ENCODE results near the gene FLT1. TPM values are rescaled to one million over a fixed set of nuclear protein-coding genes. Genes with fewer than 3 reads are reported as not detected.

The FLT1 gene
- polyA plus RNA-seq, 4 donors = 44.6 to 61.8 (median 53.6) TPM

DNA sequence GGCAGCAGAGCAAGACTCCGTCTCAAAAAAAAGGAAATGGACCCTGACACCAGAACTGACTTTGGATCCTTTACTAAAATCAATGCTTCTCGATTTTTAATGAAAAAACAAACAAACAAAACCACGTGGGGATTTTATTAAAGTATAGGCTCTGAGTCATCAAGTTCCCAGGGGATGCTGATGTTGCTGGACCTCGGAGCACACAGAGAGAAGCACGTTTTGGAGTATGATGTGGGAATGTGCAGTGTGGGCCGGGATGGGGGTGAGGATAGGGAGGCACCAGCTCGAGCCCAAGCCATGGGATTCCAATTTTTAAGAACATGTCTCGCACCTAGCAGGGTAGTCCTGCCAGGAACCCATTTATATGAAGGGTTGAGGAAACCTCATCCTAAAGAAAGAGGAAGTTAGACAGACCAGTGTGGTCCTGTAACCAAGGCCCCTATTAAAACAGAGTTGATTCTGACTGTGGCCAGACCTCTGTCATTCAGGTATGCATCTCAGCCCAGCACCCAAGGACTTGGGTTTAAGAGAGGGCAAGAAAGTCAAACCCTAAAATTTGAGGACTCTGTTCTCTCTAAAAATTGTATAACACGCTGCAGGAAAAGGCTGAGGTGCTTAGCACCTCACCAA, 6.4 kb downstream of the FLT1 start:
- no peak for DNase-seq (ENCODE audit: low read depth in 4 of 4, low spot score in 3 of 4)

DNA sequence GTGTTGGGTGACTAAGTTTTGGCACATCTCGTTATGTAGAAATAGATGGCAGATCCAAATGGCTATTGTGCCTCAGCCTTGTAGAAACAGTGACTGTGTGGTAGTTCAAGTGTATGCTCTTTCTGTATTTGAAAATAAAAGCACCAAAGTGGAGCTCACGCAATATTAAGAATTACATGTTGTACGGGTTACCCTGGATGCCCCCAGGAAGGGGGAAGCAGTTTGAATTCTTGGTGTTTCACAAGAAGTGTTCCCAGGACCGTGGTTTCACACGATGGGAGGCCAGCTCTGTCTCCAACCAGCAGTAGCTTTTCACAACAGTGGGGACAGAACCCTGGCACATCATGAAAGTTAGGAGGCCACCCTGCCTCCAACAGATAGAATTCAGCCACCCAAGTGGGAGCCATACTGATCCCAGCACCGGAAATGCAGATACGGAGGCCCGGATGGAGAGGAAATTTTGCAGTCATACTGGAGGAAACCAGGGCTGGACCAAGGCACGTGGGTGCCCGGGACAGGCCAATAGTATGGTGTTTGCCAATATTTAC, 8.9 kb downstream of the FLT1 start:
- DNase-seq (ENCODE audit: low read depth in 4 of 4, low spot score in 3 of 4) = no peak

DNA sequence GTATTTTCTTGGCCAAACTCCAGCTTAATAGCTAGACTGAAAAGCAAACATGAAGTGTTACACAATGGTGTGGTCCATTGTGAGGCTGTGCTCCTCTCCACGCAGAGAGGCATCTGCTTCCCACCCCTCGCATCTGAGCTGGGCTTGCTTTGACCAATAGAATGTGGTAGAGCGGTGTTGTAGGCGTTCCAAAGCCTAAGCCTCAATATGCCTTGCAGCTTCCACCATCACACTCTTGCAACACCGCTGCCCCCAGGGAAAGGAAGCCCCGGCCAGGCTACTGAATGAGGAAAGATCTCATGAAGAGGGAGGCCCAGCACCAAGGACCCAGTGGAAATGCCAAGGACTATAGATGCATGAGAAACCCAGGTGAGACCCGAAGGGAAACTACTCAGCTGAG, 9.4 kb downstream of the FLT1 start:
- no peak for DNase-seq (ENCODE audit: low read depth in 4 of 4, low spot score in 3 of 4)

DNA sequence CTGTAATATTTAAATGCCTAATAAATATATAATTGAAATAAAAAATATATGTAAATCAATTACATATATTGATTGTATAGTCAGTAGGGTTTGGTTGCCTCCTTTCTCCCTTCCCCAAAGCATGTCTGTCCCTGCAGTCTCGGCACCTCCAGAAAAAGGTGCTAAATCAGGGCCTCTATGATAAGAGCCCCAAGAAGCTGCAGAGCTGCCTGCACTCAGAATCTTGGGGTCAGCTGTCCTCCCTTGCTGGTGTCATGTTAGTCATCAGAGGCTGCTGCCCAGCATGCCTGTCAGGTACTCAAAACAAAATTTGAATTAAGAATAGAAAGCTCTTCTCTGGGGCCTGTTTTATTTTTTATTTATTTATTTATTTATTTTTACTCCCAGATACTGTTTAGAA, 9.8 kb downstream of the FLT1 start:
- DNase-seq (ENCODE audit: low read depth in 4 of 4, low spot score in 3 of 4) = no peak

DNA sequence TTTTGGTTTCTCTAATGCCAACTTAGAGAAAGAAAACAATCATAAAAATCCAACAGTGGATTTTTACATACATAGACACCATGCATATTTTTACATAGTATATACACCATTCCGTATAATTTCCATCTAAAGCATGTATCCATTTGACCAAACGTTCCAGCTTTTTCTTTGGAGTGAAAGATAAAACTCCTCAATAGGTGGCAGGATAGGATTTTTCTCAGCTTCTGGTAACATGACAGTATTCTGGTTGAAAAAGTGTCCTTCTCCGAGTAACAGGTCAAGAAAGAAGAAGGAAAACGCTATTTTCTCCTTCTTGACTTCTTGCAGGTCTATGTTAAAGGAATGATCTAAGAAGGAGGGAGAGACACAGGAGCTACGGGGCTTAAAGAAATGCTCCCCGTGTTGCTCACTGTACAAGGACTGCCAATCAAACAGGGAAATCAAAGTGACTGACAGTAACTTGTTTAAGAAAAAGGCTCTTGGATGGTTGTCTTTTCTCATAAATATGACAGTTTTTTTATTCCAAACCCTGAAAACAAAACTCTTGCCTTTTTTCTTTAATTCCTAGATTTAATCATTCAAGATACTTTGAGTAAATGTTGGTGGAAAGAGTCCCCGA, 11.5 kb downstream of the FLT1 start:
- no peak for DNase-seq (ENCODE audit: low read depth in 4 of 4, low spot score in 3 of 4)

DNA sequence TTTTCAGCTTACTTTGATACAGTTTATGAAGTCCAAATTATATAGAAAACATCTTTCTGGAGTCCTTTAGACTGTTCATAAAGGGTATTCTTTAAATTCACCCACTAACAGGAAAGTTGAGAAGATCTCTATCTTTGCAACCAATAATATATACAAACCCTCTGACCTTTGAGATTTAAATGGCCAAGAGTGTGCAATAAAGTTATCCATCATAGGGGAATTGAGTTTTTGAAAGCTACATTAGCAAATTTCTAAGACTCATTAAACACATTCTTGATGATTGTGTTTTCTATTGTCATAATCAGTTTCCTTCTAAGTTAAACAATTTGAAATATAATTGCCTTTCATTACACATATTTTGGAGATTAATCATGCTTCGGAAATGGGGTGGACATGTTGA, 15.9 kb downstream of the FLT1 start:
- no peak for DNase-seq (ENCODE audit: low read depth in 4 of 4, low spot score in 3 of 4)

DNA sequence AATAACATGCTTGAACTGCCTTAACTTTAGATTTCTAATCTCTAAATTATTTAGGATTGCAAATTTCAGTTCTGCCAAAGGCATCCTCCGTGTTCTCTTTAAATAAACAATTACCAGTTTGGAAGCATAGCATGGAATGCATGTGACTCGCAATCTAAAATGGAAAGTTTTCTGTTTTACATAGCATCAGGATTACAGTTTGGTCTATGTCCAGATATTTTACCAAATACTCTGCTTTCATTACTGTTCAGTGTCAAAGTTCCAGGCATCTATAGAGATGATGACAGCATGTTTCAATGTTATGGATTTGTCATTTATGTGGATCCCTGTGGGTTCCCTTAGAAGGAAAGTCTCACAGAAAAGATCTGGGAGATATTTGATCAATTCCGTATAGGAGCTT, 16.8 kb downstream of the FLT1 start:
- no peak for DNase-seq (ENCODE audit: low read depth in 4 of 4, low spot score in 3 of 4)

DNA sequence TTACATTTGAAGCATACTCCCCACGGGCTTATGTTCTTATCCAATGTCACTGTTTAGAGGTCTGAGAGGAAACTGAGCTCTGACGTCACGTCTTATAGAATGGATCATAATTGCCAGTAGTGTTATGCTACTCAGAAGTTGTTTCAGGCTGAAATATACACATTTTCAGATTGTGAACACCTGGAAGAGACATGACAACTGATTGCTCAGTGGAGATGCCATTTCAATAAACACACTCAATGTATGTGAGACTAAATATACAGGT, 17.3 kb downstream of the FLT1 start:
- DNase-seq (ENCODE audit: low read depth in 4 of 4, low spot score in 3 of 4) = no peak

DNA sequence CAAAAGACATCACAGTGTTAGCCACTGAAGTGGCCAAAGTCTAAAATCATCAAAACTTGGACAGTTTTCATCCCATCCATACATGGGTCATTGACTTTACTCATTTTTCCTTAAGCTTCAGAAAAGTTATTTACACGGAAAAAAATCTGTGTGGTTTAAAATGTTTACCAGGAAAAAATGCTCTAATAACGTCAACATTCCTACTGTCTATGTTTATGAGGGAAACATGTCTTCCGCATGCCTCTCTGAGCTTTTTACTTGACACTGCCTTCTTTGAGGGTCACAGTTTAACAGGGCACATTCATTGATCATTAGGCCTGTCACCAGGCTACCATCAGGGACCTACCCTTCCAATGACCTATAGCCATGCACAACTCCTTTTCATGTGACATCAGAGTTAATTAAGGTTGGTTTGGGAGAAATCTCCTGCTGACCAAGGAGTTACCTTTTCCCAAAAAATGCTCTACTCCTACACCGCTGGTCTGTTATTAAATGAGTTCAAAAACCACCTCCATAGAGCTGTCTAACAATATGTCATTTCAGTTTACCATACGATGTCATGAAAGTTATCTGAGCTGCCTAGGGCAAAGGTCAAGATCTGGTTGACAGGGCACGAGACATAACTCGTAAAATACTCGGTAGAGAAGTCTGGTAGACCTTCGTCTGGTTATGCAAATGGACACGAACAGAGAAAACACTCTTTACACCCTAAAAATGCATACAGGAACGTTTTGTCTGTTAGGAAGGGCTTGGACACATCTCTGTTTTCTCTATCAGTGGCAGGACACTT, 17.8 kb downstream of the FLT1 start:
- no peak for DNase-seq (ENCODE audit: low read depth in 4 of 4, low spot score in 3 of 4)

DNA sequence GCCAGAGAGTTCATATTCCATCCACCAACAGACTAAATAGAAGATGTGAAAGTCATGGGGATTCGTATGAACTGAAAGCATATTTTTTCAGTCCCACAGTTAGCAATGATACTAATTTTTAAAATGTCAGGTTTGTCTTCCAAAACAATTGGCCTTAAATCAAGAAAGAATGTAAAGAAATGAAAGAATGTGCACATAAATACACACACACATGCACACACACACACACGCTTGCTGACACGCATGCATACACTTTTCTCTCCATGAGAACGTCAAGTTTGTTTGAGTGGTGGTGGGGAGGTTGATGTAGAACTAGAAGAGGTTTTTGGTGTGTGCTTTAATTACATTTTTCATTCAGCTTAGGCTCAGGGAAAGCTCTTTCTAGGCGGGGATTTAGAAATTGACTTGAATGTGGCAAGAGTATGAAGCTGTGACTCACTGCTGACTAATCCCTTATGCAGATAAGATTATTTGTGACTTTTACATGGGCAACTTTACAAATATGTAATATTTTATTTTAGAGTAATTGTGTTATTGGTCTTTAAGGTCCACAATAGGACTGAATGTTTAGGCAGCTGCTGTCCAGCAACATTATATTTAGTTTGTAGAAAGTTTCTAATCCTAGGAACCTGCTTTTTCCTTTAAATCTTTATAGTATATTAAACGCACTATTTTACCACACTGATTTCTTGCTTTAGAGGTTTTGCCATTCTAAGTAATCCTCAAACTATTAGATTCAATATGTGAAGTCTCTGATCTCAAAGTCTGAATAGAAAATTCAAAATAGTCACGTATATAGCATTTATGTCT, 18.8 kb downstream of the FLT1 start:
- DNase-seq (ENCODE audit: low read depth in 4 of 4, low spot score in 3 of 4) = no peak

DNA sequence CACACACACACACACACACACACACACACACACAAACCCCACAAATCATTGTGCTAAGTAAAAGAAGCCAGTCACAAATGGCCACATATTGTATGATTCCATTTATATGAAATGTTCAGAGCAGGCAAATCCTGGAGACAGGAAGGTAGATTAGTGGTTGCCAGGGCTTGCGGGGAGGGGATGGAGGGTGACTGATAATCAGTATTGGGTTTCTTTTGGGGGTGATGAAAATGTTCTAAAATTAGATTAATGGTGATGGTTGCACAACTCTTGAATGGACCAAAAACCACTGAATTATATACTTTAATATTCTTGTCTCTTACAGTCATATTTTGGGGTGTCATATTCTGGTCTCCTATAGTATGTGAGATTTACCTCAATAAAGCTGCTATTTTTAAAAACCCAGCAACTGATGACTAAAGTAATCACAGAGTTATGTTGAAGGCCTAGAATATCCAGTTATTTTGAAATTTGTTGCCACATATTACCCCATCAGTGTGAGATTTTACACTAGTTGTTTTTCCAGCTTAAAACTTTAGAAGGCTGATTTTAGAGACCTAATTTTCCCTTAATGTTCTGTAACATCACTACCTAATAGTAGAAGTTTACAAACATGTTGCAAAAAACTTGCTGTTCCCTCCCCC, 20.3 kb downstream of the FLT1 start:
- no peak for DNase-seq (ENCODE audit: low read depth in 4 of 4, low spot score in 3 of 4)

DNA sequence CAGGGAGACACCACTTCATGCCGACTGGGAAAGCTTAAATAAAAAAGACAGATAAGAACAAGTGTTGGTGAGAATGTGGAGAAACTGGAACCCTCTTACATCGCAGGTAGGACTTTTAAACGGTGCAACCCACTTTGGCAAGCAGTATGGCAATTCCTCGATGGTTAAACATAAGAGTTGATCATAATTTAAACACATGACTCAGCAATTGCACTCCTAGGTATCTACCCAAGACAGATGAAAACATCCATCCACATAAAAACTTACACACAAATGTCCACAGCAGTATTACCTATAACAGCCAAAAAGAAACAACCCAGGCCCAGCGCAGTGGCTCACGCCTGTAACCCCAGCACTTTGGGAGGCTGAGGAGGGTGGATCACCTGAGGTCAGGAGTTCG, 21.9 kb downstream of the FLT1 start:
- no peak for DNase-seq (ENCODE audit: low read depth in 4 of 4, low spot score in 3 of 4)

DNA sequence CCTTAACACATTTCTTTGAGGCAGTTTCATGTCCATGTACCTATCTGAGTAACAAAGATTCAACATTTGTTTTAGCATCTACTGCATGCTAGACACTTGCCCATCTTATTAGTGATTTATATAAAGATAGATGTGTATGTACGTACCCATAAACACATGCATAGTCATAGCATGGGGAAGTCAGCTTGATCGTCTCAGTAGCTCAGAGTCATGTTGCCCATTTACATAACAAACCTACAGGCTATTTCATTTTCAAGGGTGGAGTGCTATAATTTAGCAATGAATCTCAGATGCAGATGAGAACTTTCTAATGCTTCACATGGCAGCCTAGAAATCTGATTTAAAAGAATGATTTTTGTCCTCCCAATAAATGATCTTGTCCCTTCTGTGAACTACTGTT, 23.5 kb downstream of the FLT1 start:
- DNase-seq (ENCODE audit: low read depth in 4 of 4, low spot score in 3 of 4) = no peak

DNA sequence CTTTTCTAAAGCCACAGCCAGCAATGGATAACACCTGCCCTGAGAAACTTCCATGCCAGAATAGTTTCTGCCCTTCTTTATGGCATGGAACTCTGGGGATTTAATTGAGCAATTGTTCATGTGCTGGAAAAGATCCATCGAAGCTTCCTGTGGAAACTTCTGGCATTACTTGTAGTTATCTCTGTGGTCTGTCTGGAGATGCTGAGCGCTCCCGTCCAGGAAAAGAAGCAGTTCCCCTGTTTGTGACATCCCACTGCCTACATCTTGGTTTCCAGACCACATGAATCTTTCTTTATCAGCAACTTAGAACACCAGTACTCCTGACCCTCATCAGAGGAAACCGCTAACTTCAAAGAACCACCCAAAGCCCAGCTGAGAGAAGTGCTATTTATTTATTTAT, 24.6 kb downstream of the FLT1 start:
- no peak for DNase-seq (ENCODE audit: low read depth in 4 of 4, low spot score in 3 of 4)

DNA sequence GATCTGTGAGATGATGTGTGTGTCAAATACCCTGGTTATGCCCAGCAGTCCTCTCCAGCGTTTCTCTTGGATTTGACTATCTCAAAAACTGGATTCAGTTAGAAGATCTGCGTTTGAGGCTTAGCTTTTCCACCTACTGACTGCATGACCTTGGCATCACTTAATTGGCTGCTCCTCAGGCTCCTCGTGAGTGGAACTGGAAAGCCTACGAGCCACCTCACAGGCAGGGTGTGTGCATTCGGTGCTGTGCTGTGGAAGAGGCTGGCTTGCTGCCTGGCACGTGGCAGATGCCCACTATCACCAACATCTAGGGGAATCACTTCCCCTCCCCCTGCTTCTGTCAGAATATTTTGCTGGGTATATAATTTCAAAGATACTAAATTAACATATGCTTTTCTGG, 25.6 kb downstream of the FLT1 start:
- DNase-seq (ENCODE audit: low read depth in 4 of 4, low spot score in 3 of 4) = no peak

DNA sequence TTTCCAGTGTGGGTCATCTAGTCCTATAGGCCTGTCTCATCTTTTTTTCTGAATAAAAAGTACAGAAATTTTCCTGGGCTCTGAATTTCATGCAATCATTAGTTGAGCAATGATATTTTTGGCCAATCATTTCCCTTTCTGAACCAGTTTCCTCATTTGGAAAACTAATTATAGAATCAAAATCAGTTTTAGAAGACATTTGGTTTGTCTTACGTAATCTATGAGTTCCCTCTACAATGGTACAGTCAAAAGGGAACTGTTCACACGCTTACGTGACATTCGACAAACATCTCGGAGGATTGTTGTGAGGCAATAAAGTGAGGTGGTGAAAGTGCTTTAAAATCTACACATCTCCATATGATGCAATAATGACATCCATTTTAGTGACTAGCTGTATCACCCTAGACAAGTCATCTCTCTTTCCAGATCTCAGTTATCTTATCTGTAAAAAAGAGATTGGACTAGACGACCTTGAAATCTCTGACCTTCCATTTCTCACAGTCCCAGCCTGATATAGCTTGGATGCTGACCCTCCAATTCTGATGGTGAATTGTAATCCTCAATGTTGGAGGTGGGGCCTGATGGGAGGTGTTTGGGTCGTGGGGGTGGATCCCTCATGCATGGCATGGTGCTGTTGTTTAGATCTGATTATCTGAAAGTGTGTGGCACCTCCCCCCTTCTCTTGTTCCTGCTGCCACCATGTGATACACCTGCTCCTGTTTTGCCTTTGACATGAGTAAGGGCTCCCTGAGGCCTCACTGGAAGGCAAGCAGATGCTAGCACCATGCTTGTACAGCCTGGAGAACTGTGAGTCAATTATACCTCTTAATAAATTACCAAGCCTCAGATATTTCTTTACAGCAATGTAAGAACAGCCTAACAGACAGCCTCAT, 26.7 kb downstream of the FLT1 start:
- DNase-seq (ENCODE audit: low read depth in 4 of 4, low spot score in 3 of 4) = no peak

DNA sequence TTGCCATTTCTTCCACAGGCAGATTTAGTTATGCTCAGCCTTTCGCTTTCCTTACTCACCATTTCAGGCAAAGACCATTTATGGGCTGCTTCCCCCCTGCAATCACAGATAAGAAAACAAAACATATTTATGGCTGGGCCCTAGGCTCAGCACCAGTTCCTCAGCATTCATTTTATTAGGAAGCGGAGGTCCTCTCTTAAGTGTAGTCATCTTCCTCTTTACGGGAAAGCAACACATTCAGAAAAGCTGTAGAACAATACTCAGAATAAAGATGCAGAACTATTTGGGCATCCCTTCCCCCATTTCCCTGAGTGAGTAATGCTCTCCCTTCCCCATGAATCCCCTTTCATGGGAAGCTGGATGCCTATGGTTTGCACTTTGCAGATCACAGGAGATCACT, 27.9 kb downstream of the FLT1 start:
- DNase-seq (ENCODE audit: low read depth in 4 of 4, low spot score in 3 of 4) = no peak

DNA sequence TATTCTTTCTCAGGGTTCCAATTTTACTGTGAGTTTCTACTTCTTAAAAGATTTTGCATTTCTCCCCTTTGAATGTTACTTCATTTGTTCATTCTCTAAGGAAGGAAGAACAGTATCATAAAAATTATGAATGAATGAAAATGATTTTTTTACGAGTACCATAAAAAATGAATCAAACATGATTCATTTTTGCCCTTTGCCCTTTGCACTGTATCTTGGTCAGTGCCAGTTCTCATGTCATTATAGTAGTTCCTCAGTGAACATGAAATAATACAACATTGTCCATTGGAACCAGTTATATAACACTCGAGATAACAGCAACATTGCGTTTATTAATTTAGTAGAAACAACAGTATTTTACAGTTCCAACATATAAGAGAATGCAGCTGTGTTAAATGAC, 28.8 kb downstream of the FLT1 start:
- no peak for DNase-seq (ENCODE audit: low read depth in 4 of 4, low spot score in 3 of 4)

DNA sequence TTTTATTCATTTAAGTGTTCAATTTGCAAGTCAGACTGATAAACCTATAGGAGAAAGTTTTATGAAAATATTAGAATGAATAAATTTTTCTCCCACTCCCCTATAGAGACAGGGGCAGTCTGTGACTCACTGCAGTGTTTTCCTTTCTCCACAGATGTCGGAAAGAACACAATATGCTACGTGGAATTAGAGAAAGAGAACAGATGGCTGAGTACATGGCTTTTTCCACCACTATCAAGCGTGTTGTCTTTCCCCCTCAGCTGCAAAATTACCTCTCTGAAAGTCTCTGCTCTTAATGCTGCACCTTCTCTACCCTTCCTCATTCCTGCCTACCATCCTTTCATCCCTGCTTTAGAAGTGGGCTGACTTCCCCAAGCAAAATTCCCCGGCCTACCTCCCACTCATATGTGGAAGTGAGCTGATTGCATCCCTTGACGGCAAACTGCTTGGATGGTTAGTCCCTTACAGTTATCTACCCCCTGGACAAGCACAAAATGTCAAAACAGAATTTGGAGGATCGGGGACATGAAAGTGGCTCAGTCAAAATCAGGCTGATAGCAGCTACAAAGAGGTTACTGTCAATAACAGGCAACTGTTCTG, 30.0 kb downstream of the FLT1 start:
- no peak for DNase-seq (ENCODE audit: low read depth in 4 of 4, low spot score in 3 of 4)
